K562 (cell line): ENCODE measurements around the gene WDFY2. TPM values are rescaled to one million over a fixed set of nuclear protein-coding genes. Genes with fewer than 3 reads are reported as not detected.
A peak's percentile ranks its signal among the peaks of the same experiment; 100 is the strongest.

ENCODE experiments used
- FOXA1 ChIP-seq: fragments of 450-650 bp; IDR thresholded peaks from 2 replicates; pipeline ENCODE4 v1.6.1; 2016; ENCODE audit warnings: mild to moderate bottlenecking, borderline replicate concordance
- HNRNPK ChIP-seq: fragments of 200-400 bp; formaldehyde crosslinking; IDR thresholded peaks from one replicate; pipeline ENCODE4 v1.6.1; 2018; ENCODE audit warnings: mild to moderate bottlenecking, low read depth, low read length; ENCODE audit not compliant: poor library complexity, severe bottlenecking
- IFI16 ChIP-seq: fragments of 250-450 bp; sonication (Bioruptor Pico); IDR thresholded peaks from 2 replicates; pipeline ENCODE4 v2.1.2; 2022; ENCODE audit warnings: mild to moderate bottlenecking, inconsistent platforms
- ILK ChIP-seq: fragments of 450-650 bp; IDR thresholded peaks from 2 replicates; pipeline ENCODE4 v1.6.1; 2016; ENCODE audit warnings: missing genetic modification characterization, low read depth, mild to moderate bottlenecking, missing compliant biosample characterization, moderate library complexity, borderline replicate concordance
- NONO ChIP-seq, 2 experiments: fragments of 200-400 bp in 1 of 2; fragments of 450-650 bp in 1 of 2; formaldehyde crosslinking in 1 of 2; IDR thresholded peaks; 2 replicates each; pipeline ENCODE4 v1.6.1; 2017; ENCODE audit warnings: low read depth in 2 of 2, mild to moderate bottlenecking in 2 of 2, moderate library complexity in 2 of 2, low read length in 1 of 2
- POLR3A ChIP-seq: IDR thresholded peaks from 2 replicates; pipeline ENCODE4 v1.6.1; 2011; ENCODE audit warnings: borderline replicate concordance, mild to moderate bottlenecking, moderate library complexity; ENCODE audit not compliant: insufficient read length, insufficient read depth; ENCODE audit errors: extremely low read depth
- PTTG1 ChIP-seq: fragments of 450-650 bp; IDR thresholded peaks from 2 replicates; pipeline ENCODE4 v1.6.1; 2016; ENCODE audit warnings: low read depth, mild to moderate bottlenecking, missing genetic modification characterization, missing compliant biosample characterization
- SAFB ChIP-seq: fragments of 200-400 bp; formaldehyde crosslinking; IDR thresholded peaks from 2 replicates; pipeline ENCODE4 v1.6.1; 2017; ENCODE audit warnings: low read depth, low read length, borderline replicate concordance
- SOX6 ChIP-seq: fragments of 450-650 bp; IDR thresholded peaks from 2 replicates; pipeline ENCODE4 v1.6.1; 2014; ENCODE audit warnings: mild to moderate bottlenecking
- SRSF3 ChIP-seq: fragments of 200-400 bp; formaldehyde crosslinking; IDR thresholded peaks from 2 replicates; pipeline ENCODE4 v1.6.1; 2016; ENCODE audit warnings: mild to moderate bottlenecking, low read length, moderate library complexity; ENCODE audit not compliant: insufficient read depth
- TAF7 ChIP-seq: fragments of 450-650 bp; IDR thresholded peaks from 2 replicates; pipeline ENCODE4 v1.6.1; 2016; ENCODE audit warnings: missing genetic modification characterization, missing compliant biosample characterization
- ZFPM2 ChIP-seq: fragments of 250-450 bp; sonication (Bioruptor Pico); IDR thresholded peaks from 2 replicates; pipeline ENCODE4 v1.5.1; 2022; ENCODE audit warnings: mild to moderate bottlenecking
- ZKSCAN1 ChIP-seq: fragments of 150-350 bp; IDR thresholded peaks from 2 replicates; pipeline ENCODE4 v1.6.1; 2016; ENCODE audit warnings: low read depth, low read length
- ZNF184 ChIP-seq: sonication (generic); formaldehyde crosslinking; IDR thresholded peaks from 2 replicates; pipeline ENCODE4 v1.5.0; 2020; ENCODE audit warnings: missing genetic modification reagents
- ZNF212 ChIP-seq: fragments of 450-650 bp; formaldehyde crosslinking; IDR thresholded peaks from 2 replicates; pipeline ENCODE4 v1.4.0; 2020; ENCODE audit warnings: mild to moderate bottlenecking
- ZNF780A ChIP-seq: fragments of 250-450 bp; sonication (Bioruptor Pico); IDR thresholded peaks from 2 replicates; pipeline ENCODE4 v1.5.0; 2021; ENCODE audit warnings: mild to moderate bottlenecking
- polyA plus RNA-seq, 8 experiments: library from polyadenylated mRNA; depleted of rRNA in 4 of 8; stranded (reverse) in 5 of 8; unstranded in 3 of 8; fragments of >200 nt; fragmentation: Nextera tagmentation in 2 of 8; fragmentation: Illumina TruSeq in 1 of 8; extraction: Ambion mirVana in 2 of 8; extraction: Trizol in 1 of 8; gene quantifications; 2 replicates each; pipeline versions ENCODE4 v1.2.1 to v1.2.3, GENCODE V29; 2011 to 2014; ENCODE audit warnings: inconsistent platforms in 1 of 8, missing spikeins in 1 of 8
- total RNA-seq, 7 experiments: library from RNA; depleted of rRNA in 6 of 7; stranded (reverse); fragments of >200 nt in 6 of 7; fragmentation: Illumina TruSeq in 2 of 7; extraction: Trizol in 2 of 7; gene quantifications; 2 replicates each; pipeline versions ENCODE4 v1.2.1 to v1.2.3, GENCODE V29; 2011 to 2021; ENCODE audit warnings: low replicate concordance in 1 of 7
- TF ChIP-seq, protein P1 (sequence below): sonication (generic); formaldehyde crosslinking; IDR thresholded peaks from 2 replicates; pipeline ENCODE4 v1.8.1; 2023; ENCODE audit warnings: mild to moderate bottlenecking, missing genetic modification reagents
- TF ChIP-seq, protein P2 (sequence below): IDR thresholded peaks from 2 replicates; pipeline ENCODE4 v1.6.1; 2016; ENCODE audit warnings: missing genetic modification characterization, missing compliant biosample characterization
- TF ChIP-seq, protein P3 (sequence below): fragments of 450-650 bp; IDR thresholded peaks from one replicate; pipeline ENCODE4 v1.6.1; 2018; ENCODE audit warnings: mild to moderate bottlenecking, moderate library complexity; ENCODE audit not compliant: partially characterized antibody
- TF ChIP-seq, protein P4 (sequence below): fragments of 450-650 bp; IDR thresholded peaks from 2 replicates; pipeline ENCODE4 v1.7.1; 2018; ENCODE audit warnings: mild to moderate bottlenecking, low read depth; ENCODE audit not compliant: partially characterized antibody

The WDFY2 gene
- total and polyA plus RNA-seq, 9 of the 15 experiments (the other 6 are each of a cell fraction or from before 2014, with no cell fraction given) = 0.66 to 6.4 (median 4.4) TPM

DNA sequence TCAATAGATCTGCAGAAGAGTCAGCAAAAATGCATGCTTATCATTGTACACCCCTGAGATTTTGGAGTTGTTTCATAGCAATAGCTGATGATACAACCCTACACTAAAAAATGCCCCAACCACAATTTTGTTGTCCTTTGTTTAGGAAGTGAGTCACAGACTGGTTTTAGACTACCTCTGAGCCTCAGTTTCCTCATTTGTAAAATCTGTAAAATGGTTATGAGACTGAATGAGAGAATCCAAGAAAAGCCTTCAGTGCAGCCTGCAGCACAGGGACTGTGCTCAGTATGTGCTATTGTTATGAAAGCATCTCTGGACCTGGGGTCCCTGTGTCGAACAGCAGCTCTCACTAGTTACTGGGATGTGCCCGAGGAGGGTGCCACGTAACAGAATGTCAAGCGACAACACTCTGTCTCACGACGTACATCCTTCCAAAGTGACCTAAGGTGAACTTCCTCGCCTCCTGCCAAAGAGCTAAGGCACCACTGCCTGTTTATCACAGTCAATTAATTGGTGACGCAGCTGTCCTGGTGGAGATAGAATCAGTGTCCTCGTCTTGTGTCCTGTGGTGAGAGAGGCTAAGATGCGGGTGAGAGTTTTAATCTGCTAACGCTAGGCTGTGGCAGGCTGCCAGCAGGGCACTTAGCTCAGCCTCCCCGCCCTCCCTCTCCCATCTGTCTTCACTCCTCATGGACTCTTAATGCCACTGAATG lies 201.6 kb downstream of the WDFY2 start (continued):
- TF ChIP-seq HNRNPK (no peak), SRSF3 (no peak), POLR3A (no peak), PTTG1 (tag) (no peak), ZNF780A (CRISPR knock-in tag) (no peak), ZKSCAN1 (no peak), SAFB (no peak), SOX6 (peak; percentile 69; the same call in 1 of the 2 replicates), IFI16 (no peak), ZNF184 (CRISPR knock-in tag) (no peak), ZFPM2 (CRISPR knock-in tag) (no peak), TAF7 (tag) (no peak), NONO (IDR thresholded peaks at IDR 0.05; ENCODE audit: low read depth in 2 of 2, low read length in 1 of 2) (no peak), ZNF212 (no peak), ILK (tag) (no peak), FOXA1 (no peak)
- TF ChIP-seq, protein P1, sequence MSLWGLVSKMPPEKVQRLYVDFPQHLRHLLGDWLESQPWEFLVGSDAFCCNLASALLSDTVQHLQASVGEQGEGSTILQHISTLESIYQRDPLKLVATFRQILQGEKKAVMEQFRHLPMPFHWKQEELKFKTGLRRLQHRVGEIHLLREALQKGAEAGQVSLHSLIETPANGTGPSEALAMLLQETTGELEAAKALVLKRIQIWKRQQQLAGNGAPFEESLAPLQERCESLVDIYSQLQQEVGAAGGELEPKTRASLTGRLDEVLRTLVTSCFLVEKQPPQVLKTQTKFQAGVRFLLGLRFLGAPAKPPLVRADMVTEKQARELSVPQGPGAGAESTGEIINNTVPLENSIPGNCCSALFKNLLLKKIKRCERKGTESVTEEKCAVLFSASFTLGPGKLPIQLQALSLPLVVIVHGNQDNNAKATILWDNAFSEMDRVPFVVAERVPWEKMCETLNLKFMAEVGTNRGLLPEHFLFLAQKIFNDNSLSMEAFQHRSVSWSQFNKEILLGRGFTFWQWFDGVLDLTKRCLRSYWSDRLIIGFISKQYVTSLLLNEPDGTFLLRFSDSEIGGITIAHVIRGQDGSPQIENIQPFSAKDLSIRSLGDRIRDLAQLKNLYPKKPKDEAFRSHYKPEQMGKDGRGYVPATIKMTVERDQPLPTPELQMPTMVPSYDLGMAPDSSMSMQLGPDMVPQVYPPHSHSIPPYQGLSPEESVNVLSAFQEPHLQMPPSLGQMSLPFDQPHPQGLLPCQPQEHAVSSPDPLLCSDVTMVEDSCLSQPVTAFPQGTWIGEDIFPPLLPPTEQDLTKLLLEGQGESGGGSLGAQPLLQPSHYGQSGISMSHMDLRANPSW = no peak
- TF ChIP-seq, protein P2, sequence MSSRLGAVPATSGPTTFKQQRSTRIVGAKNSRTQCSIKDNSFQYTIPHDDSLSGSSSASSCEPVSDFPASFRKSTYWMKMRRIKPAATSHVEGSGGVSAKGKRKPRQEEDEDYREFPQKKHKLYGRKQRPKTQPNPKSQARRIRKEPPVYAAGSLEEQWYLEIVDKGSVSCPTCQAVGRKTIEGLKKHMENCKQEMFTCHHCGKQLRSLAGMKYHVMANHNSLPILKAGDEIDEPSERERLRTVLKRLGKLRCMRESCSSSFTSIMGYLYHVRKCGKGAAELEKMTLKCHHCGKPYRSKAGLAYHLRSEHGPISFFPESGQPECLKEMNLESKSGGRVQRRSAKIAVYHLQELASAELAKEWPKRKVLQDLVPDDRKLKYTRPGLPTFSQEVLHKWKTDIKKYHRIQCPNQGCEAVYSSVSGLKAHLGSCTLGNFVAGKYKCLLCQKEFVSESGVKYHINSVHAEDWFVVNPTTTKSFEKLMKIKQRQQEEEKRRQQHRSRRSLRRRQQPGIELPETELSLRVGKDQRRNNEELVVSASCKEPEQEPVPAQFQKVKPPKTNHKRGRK (tag) = no peak
- TF ChIP-seq, protein P3, sequence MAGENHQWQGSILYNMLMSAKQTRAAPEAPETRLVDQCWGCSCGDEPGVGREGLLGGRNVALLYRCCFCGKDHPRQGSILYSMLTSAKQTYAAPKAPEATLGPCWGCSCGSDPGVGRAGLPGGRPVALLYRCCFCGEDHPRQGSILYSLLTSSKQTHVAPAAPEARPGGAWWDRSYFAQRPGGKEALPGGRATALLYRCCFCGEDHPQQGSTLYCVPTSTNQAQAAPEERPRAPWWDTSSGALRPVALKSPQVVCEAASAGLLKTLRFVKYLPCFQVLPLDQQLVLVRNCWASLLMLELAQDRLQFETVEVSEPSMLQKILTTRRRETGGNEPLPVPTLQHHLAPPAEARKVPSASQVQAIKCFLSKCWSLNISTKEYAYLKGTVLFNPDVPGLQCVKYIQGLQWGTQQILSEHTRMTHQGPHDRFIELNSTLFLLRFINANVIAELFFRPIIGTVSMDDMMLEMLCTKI = no peak
- TF ChIP-seq, protein P4, sequence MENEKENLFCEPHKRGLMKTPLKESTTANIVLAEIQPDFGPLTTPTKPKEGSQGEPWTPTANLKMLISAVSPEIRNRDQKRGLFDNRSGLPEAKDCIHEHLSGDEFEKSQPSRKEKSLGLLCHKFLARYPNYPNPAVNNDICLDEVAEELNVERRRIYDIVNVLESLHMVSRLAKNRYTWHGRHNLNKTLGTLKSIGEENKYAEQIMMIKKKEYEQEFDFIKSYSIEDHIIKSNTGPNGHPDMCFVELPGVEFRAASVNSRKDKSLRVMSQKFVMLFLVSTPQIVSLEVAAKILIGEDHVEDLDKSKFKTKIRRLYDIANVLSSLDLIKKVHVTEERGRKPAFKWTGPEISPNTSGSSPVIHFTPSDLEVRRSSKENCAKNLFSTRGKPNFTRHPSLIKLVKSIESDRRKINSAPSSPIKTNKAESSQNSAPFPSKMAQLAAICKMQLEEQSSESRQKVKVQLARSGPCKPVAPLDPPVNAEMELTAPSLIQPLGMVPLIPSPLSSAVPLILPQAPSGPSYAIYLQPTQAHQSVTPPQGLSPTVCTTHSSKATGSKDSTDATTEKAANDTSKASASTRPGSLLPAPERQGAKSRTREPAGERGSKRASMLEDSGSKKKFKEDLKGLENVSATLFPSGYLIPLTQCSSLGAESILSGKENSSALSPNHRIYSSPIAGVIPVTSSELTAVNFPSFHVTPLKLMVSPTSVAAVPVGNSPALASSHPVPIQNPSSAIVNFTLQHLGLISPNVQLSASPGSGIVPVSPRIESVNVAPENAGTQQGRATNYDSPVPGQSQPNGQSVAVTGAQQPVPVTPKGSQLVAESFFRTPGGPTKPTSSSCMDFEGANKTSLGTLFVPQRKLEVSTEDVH = no peak
